Right lobe of liver (tissue), 6 donors: ENCODE measurements around the gene SEC22A. TPM values are rescaled to one million over a fixed set of nuclear protein-coding genes. Genes with fewer than 3 reads are reported as not detected.

Experiments used
- ATAC-seq, 4 donors: fragments of 200-7000 bp; cut with Tn5 transposase; one replicate each; pipeline ENCODE4 v1.9.1; 2020; ENCODE audit warnings: mild to moderate bottlenecking in 4 of 4, moderate library complexity in 4 of 4
- DNase-seq, 3 donors: peaks; one replicate each; pipeline ENCODE4 v3.0.0-alpha.2; 2020
- H3K27ac ChIP-seq, 3 donors: fragments of 200-600 bp; one replicate each; pipeline ENCODE4 v1.8.0; 2022
- H3K27me3 ChIP-seq, 2 donors: fragments of 200-600 bp; one replicate each; pipeline ENCODE4 v1.8.0; 2022
- H3K36me3 ChIP-seq, 4 donors: fragments of 200-600 bp; sonication (generic) in 1 of 4; one replicate each; pipeline versions ENCODE4 v1.5.1 to v1.8.0; 2017 to 2022; ENCODE audit warnings: control low read depth in 1 of 4
- H3K4me1 ChIP-seq, 4 donors: fragments of 200-600 bp; sonication (generic) in 1 of 4; one replicate each; pipeline versions ENCODE4 v1.5.1 to v1.8.0; 2017 to 2022; ENCODE audit warnings: control low read depth in 1 of 4
- H3K4me3 ChIP-seq, 3 donors: fragments of 200-600 bp; one replicate each; pipeline ENCODE4 v1.8.0; 2022
- H3K9me3 ChIP-seq, 4 donors: fragments of 200-600 bp; sonication (generic) in 1 of 4; one replicate each; pipeline versions ENCODE4 v1.5.1 to v1.8.0; 2017 to 2022; ENCODE audit warnings: control low read depth in 1 of 4
- POLR2A ChIP-seq: fragments of 450-650 bp; IDR thresholded peaks from one replicate; pipeline ENCODE4 v1.6.1; 2017; ENCODE audit warnings: antibody characterized with exemption, mild to moderate bottlenecking
- WGBS: methylation state at CpG from one replicate; pipeline ENCODE4 v1.1.6; 2018; ENCODE audit warnings: low coverage, low lambda C conversion rate; ENCODE audit not compliant: insufficient coverage; ENCODE audit errors: missing lambda C conversion rate; 5-methylcytosine and 5-hydroxymethylcytosine counted together
- intact Hi-C, 2 donors: fragments of 100-400 bp; cut with DNase I; formaldehyde crosslinking; loops; one replicate each; pipeline versions ENCODE4 v1.11.2 to v1.14.1; 2022
- total RNA-seq, 6 experiments: library from RNA; depleted of rRNA in 2 of 6; stranded (reverse); fragments of >200 nt in 2 of 6; fragmentation: NEBNext Ultra II Directional in 3 of 6; extraction: Animal tissue kit (Norgen Biotek cat#: 25700) in 3 of 6; gene quantifications; one replicate each; pipeline versions ENCODE4 v1.1.0 to v1.2.4, GENCODE V29; 2016 to 2023
- TF ChIP-seq, protein P1 (sequence below), 4 donors: fragments of 200-600 bp in 3 of 4; fragments of 450-650 bp in 1 of 4; IDR thresholded peaks; one replicate each; pipeline versions ENCODE4 v1.5.1 to v1.8.0; 2016 to 2022; ENCODE audit warnings: antibody characterized with exemption in 4 of 4, mild to moderate bottlenecking in 2 of 4
- donor health status: DM: no; HTN: yes; CAD: no.
- donor health status: DM: no; HTN: no; CAD: no.
- donor health status: DM: no; HTN: no; CAD: no.
- donor health status: DM: no; HTN: yes; CAD: no.
- donor health status: DM: no; HTN: yes; CAD: no.

The SEC22A gene
- total RNA-seq, 6 experiments from 2014 or later: 7.5 to 24.9 (median 11.0) TPM

DNA sequence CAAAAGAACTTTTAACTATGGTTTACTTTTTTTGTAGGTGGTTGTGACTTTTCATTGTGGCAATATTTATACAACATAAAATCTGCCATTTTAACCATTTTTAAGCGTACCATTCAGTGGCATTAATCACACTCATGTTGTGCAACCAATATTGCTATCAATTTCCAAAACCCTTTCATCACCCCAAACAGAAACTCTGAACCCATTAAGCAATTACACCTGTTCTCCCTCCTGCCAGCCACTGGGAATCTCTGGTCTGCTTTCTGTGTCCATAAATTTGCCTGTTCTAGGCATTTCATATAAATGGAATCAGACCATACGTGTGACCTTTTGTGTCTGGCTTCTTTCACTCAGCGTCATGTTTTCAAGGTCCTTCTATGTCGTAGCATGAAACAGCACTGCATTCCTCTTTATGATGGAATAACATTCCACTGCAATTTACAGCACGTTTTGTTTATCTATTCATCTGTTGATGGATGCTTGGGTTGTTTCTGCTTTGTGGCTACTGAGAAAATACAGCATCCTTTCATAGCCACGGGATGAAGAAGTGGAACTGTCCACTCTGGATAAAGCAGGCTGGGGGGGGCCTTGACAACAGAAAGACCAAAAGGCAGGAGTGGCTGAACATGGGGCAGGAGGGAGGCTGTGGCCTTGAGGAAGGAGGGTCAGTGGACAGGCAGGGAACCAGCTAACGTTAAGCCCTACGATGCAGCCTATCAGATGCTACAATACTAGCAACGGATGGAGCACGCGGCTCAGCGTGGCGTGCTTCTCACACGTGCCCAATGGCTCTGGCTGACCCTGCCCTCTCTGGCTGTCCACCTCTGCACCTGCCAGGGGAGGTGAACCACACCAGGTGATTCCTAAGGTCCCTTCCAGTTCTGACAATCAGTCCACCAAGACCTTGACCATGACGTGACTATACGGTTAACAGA is 110.9 kb downstream of the SEC22A start:
- Histone ChIP-seq H3K9me3 (no peaks in the 10 kb centered on the region), H3K4me3 (no peak overlapping the region), H3K27me3 (no peaks in the 10 kb centered on the region), H3K36me3 (no peaks in the 10 kb centered on the region), H3K27ac (no peak overlapping the region), H3K4me1 (peaks cover 0 to 4% (median 0%) of the 10 kb centered on the region in 4 donors)
- intact Hi-C loops: no loop called here
- WGBS: 58% methylated on average over 8 of the region's 16 CpGs
- ATAC-seq (peak; percentile 30 to 78 (median 74)), DNase-seq (peak in 1 of 3 donors; percentile 30)
- TF ChIP-seq POLR2A: no peak
- TF ChIP-seq, protein P1, sequence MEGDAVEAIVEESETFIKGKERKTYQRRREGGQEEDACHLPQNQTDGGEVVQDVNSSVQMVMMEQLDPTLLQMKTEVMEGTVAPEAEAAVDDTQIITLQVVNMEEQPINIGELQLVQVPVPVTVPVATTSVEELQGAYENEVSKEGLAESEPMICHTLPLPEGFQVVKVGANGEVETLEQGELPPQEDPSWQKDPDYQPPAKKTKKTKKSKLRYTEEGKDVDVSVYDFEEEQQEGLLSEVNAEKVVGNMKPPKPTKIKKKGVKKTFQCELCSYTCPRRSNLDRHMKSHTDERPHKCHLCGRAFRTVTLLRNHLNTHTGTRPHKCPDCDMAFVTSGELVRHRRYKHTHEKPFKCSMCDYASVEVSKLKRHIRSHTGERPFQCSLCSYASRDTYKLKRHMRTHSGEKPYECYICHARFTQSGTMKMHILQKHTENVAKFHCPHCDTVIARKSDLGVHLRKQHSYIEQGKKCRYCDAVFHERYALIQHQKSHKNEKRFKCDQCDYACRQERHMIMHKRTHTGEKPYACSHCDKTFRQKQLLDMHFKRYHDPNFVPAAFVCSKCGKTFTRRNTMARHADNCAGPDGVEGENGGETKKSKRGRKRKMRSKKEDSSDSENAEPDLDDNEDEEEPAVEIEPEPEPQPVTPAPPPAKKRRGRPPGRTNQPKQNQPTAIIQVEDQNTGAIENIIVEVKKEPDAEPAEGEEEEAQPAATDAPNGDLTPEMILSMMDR (IDR thresholded peaks at IDR 0.05): peak in 1 of 4 donors; percentile 4

DNA sequence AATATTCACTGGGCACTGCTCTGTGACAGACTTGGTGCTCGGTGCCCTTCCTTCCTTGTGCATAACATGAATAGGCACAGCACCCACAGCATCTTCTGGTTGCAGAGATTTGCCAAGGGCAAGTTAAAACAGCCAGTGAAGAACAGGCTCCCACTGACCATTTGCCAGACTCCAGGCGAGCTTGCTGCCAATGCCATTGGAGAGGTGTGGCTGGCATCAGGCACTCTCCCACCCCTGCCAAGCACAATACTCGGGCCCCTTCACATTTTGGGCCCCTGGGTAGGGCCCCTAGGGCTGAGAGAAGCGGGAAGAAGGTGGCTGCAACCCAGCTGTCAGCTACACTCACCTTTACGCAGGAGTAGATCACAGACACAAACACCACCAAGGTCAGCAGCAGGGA is 112.1 kb downstream of the SEC22A start:
- intact Hi-C loops: no loop called here
- Histone ChIP-seq H3K4me3 (no peak overlapping the region), H3K4me1 (peaks cover 0 to 4% (median 0%) of the 10 kb centered on the region in 4 donors), H3K9me3 (no peaks in the 10 kb centered on the region), H3K36me3 (no peaks in the 10 kb centered on the region), H3K27me3 (no peaks in the 10 kb centered on the region), H3K27ac (no peak overlapping the region)
- no peak for ATAC-seq
- peak in 1 of 3 donors; percentile 19 for DNase-seq
- WGBS: 60% methylated on average over 1 of the region's 5 CpGs
- TF ChIP-seq, protein P1 (IDR thresholded peaks at IDR 0.05): no peak
- no peak for TF ChIP-seq POLR2A

DNA sequence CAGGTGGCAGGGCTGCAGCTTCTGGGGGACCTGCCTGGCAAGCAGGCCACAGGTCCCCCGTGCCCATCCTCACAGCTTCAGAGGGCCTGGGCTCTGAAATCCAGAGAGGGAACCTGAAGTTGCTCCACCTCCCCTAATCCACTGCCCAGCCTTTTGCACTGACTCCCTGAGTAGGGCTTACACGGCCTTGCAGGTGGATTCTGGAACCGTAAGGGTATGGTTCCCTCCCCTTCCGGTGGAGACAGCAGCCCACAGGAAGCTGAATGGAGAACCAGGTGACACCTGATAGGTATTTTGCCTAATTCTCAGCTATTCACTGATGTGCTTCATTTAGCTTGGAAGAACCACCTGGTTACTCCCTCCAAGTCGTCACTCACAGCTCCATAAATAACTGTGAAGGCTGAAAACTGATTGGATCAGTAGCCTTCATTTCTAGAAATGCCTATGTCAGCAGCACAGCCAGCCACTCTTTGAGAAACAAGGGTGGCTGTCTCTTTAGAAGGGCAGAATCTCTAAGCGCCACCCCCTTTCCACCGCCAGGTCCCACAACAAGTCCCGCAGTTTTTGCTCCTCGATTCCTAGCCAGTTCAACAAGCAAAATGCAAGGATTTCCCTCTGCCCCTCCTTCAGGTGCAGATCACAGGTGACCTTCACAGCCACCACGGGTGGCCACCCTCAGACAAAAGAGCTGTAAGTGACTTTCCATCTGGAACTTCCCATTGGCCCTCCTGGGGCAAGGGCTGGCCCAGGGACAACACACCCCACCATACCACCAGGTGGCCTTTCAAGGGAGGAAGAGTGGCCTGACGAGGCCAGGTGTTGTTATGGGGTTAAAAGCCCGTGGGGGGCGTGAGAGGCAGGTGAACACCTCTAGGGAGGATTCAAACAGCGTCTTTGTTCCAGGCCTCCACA is 112.9 kb downstream of the SEC22A start:
- no peaks in the 10 kb centered on the region for H3K9me3 ChIP-seq
- DNase-seq: peak in 1 of 3 donors; percentile 34

DNA sequence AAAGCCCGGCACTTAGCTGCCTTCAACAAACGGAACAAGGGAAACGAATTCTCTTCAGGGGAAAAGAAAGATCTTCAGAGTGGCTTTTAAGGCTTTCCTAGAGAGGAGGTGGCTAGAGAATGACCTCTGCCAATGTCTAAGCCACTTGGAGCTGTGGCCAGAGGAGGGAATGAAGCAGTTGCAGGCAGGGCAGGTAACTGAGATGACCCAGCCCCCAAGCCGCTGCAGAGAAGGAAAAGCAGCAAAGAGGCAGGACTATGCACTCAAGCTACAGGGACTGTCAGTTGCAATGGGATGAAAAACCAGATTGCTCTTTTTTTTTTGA is 113.5 kb downstream of the SEC22A start:
- Histone ChIP-seq H3K36me3 (no peaks in the 10 kb centered on the region), H3K4me1 (peaks cover 0 to 4% (median 0%) of the 10 kb centered on the region in 4 donors), H3K4me3 (no peak overlapping the region), H3K9me3 (no peaks in the 10 kb centered on the region), H3K27me3 (no peaks in the 10 kb centered on the region), H3K27ac (no peak overlapping the region)
- ATAC-seq (no peak), DNase-seq (peak in 1 of 3 donors; percentile 13)
- WGBS: 66% methylated on average over 4 of the region's 4 CpGs
- TF ChIP-seq, protein P1 (IDR thresholded peaks at IDR 0.05): no peak
- no peak for TF ChIP-seq POLR2A
- intact Hi-C loops: no loop called here

More for the DNA sequence above, 112.9 kb downstream of the SEC22A start:
- Histone ChIP-seq H3K36me3 (no peaks in the 10 kb centered on the region), H3K27ac (no peak overlapping the region), H3K4me1 (peaks cover 0 to 4% (median 0%) of the 10 kb centered on the region in 4 donors), H3K27me3 (no peaks in the 10 kb centered on the region), H3K4me3 (no peak overlapping the region)
- WGBS: 57% methylated on average over 6 of the region's 14 CpGs
- intact Hi-C loops: no loop called here
- TF ChIP-seq POLR2A: no peak
- TF ChIP-seq, protein P1 (IDR thresholded peaks at IDR 0.05): no peak
- no peak for ATAC-seq
